ENCODE results near the gene RNU6-7.

RNU6-7 gene

GRCh38 chr14:32209471-32209870 is 7.6 kb downstream of the RNU6-7 start:
- TF ChIP-seq, protein P1, sequence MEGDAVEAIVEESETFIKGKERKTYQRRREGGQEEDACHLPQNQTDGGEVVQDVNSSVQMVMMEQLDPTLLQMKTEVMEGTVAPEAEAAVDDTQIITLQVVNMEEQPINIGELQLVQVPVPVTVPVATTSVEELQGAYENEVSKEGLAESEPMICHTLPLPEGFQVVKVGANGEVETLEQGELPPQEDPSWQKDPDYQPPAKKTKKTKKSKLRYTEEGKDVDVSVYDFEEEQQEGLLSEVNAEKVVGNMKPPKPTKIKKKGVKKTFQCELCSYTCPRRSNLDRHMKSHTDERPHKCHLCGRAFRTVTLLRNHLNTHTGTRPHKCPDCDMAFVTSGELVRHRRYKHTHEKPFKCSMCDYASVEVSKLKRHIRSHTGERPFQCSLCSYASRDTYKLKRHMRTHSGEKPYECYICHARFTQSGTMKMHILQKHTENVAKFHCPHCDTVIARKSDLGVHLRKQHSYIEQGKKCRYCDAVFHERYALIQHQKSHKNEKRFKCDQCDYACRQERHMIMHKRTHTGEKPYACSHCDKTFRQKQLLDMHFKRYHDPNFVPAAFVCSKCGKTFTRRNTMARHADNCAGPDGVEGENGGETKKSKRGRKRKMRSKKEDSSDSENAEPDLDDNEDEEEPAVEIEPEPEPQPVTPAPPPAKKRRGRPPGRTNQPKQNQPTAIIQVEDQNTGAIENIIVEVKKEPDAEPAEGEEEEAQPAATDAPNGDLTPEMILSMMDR (IDR thresholded peaks at IDR 0.05; ENCODE audit: control insufficient read depth, extremely low read depth, insufficient read depth) = no peak
- H3K4me3 ChIP-seq (ENCODE audit: low read depth, low read length) = no peak overlapping the region
- no peak for DNase-seq (ENCODE audit: low read depth)

- TF ChIP-seq, protein P1 (IDR thresholded peaks at IDR 0.05; ENCODE audit: control insufficient read depth, extremely low read depth, insufficient read depth) = no peak
- no peak for DNase-seq (ENCODE audit: low read depth)
- H3K4me3 ChIP-seq (ENCODE audit: low read depth, low read length) = no peak overlapping the region
Measured at GRCh38 chr14:32211068-32211404, 9.2 kb downstream of the RNU6-7 start.

- TF ChIP-seq, protein P1 (IDR thresholded peaks at IDR 0.05; ENCODE audit: control insufficient read depth, extremely low read depth, insufficient read depth) = no peak
- DNase-seq (ENCODE audit: low read depth) = no peak
Measured at GRCh38 chr14:32212833-32213232, 11.0 kb downstream of the RNU6-7 start.

GRCh38 chr14:32217301-32217700 is 15.5 kb downstream of the RNU6-7 start:
- DNase-seq (ENCODE audit: low read depth) = no peak
- H3K4me3 ChIP-seq (ENCODE audit: low read depth, low read length) = no peak overlapping the region
- TF ChIP-seq, protein P1 (IDR thresholded peaks at IDR 0.05; ENCODE audit: control insufficient read depth, extremely low read depth, insufficient read depth) = no peak

More at GRCh38 chr14:32212833-32213232, 11.0 kb downstream of the RNU6-7 start:
- no peak overlapping the region for H3K4me3 ChIP-seq (ENCODE audit: low read depth, low read length)

- no peak for DNase-seq (ENCODE audit: low read depth)
- TF ChIP-seq, protein P1 (IDR thresholded peaks at IDR 0.05; ENCODE audit: control insufficient read depth, extremely low read depth, insufficient read depth) = peak; percentile 22; the same call in 1 of the 2 replicates
- no peak overlapping the region for H3K4me3 ChIP-seq (ENCODE audit: low read depth, low read length)
Measured at GRCh38 chr14:32224737-32225377, 23.0 kb downstream of the RNU6-7 start.

DNA sequence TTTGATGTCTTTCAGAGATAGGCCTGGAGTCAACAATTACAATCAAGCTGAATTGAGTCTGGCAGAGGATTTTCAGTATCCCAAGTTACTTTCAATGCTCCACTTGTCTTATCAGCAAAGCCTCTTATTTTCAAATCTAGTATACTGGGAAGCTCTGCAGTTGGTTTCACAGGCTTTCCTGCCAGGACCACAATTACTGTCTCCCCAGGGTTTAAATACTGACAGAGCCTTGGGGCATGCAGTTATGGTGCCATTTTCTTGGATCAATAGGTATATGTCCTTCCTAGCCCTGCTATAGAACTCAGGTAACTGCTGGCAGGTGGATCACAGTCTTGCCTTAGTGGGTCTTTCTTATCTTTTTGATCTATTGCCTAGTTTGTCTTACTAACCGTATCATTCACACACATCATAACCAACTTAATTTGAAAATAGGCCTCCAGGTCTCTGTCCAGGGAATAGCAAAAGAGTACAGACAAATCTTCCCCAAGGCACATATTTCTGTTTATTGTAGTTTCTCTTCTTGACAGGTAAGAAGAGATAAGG is 23.6 kb downstream of the RNU6-7 start:
- DNase-seq (ENCODE audit: low read depth) = no peak
- TF ChIP-seq, protein P1 (IDR thresholded peaks at IDR 0.05; ENCODE audit: control insufficient read depth, extremely low read depth, insufficient read depth) = no peak
- no peak overlapping the region for H3K4me3 ChIP-seq (ENCODE audit: low read depth, low read length)

DNA sequence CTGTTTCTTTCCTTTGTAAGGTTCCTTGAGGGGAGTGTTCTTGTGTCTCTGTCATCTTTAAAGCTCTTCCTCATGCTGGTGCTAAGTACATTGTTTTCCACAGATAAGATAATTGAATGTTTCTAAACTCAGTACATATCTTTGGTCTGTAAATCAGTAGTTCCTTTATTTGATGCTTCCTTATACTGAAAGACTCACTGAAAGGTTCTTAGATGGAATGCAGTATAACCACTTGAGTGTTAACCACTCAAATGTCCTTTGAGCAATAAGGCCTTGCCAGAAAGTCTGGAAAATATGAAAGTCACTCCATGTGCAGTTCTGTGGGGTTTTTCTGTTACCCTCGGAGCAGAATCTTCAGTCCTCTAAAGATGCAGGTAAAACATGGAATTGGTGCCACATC is 24.2 kb downstream of the RNU6-7 start:
- TF ChIP-seq, protein P1 (IDR thresholded peaks at IDR 0.05; ENCODE audit: control insufficient read depth, extremely low read depth, insufficient read depth) = no peak
- no peak for DNase-seq (ENCODE audit: low read depth)
- no peak overlapping the region for H3K4me3 ChIP-seq (ENCODE audit: low read depth, low read length)
